ENCODE measurements around the gene SPCS1.

The SPCS1 gene

DNA sequence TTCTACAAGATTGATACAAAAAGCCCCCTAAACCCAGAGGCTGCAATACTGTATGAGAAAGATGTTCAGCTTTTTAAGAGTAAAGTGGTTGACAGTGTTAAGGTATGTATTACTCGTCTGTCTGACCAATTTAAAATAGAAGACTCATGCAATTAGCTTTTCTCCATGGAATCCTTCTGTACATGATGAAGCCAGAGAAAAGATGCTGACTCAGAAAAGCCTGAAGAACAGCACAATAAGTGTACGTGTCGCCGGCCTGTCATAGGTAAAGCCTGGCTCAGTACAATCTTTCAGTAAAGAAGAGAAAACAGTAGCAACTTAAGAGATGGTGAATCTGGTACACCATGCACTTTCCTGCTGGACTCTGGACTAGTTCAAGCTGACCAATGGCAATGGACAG is 48.5 kb downstream of the SPCS1 start:
- H3K9me3 ChIP-seq (ENCODE audit: insufficient read depth, low read length) = no peaks in the 10 kb centered on the region
- no peaks in the 10 kb centered on the region for H4K20me1 ChIP-seq (ENCODE audit: insufficient read depth, low read length)
- peaks cover 13% of the 10 kb centered on the region for H3K4me1 ChIP-seq (ENCODE audit: low read length)
- H3K4me3 ChIP-seq (ENCODE audit: low read length) = no peak overlapping the region
- TF ChIP-seq CTCF (IDR thresholded peaks at IDR 0.05; ENCODE audit: low read depth, low read length) = no peak
- no peak for TF ChIP-seq EZH2phosphoT487 (IDR thresholded peaks at IDR 0.05; ENCODE audit: low read depth)
- H3K79me2 ChIP-seq (ENCODE audit: low read length) = no peaks in the 10 kb centered on the region
- H3K27me3 ChIP-seq (ENCODE audit: low read depth, low read length) = no peaks in the 10 kb centered on the region
- H3K27ac ChIP-seq (ENCODE audit: low read length) = no peak overlapping the region
- H3K4me2 ChIP-seq (ENCODE audit: low read length) = no peak overlapping the region
- no peak overlapping the region for H2AFZ ChIP-seq (ENCODE audit: low read depth, low read length)
- peaks cover 49% of the 10 kb centered on the region for H3K36me3 ChIP-seq (replicated peaks; ENCODE audit: low read depth, low read length)
- H3K9ac ChIP-seq (ENCODE audit: low read length) = no peak overlapping the region

- H3K9me3 ChIP-seq (ENCODE audit: insufficient read depth, low read length) = no peaks in the 10 kb centered on the region
- no peaks in the 10 kb centered on the region for H3K27me3 ChIP-seq (ENCODE audit: low read depth, low read length)
- no peak for TF ChIP-seq CTCF (IDR thresholded peaks at IDR 0.05; ENCODE audit: low read depth, low read length)
- no peak for TF ChIP-seq EZH2phosphoT487 (IDR thresholded peaks at IDR 0.05; ENCODE audit: low read depth)
- no peak overlapping the region for H2AFZ ChIP-seq (ENCODE audit: low read depth, low read length)
- no peaks in the 10 kb centered on the region for H3K79me2 ChIP-seq (ENCODE audit: low read length)
- no peak overlapping the region for H3K27ac ChIP-seq (ENCODE audit: low read length)
- H3K4me1 ChIP-seq (ENCODE audit: low read length) = peaks cover 18% of the 10 kb centered on the region
- no peaks in the 10 kb centered on the region for H4K20me1 ChIP-seq (ENCODE audit: insufficient read depth, low read length)
- H3K9ac ChIP-seq (ENCODE audit: low read length) = no peak overlapping the region
- no peak overlapping the region for H3K4me3 ChIP-seq (ENCODE audit: low read length)
- H3K36me3 ChIP-seq (replicated peaks; ENCODE audit: low read depth, low read length) = peaks cover 47% of the 10 kb centered on the region
- no peak overlapping the region for H3K4me2 ChIP-seq (ENCODE audit: low read length)
Observed at GRCh38 chr3:52756141-52756540, 50.2 kb downstream of the SPCS1 start.

Measured in OCI-LY3 (cell line).